ENCODE measurements around the gene GLRA2.

GLRA2 gene

DNA sequence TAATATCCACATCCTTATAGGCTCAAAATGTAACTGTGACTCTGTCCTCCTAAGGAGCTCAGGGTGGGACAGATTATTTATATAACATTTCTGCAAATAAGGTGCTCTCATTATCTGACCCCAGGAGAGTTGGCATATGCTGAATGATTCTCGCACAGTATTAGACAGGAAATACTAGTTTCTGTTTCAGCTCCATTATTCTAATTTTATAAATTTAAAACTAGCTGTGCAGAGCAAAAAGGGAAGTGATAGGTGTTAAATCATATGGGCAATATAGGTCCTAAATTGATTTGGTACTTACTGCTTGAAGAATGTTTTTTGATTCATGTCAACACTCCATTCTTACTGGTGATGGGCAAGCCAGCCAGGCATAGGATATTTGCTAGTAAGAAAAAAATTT lies 141.5 kb downstream of the GLRA2 start:
- H3K4me3 ChIP-seq (replicated peaks; ENCODE audit: insufficient read depth, low read length) = no peak overlapping the region
- TF ChIP-seq, protein P1, sequence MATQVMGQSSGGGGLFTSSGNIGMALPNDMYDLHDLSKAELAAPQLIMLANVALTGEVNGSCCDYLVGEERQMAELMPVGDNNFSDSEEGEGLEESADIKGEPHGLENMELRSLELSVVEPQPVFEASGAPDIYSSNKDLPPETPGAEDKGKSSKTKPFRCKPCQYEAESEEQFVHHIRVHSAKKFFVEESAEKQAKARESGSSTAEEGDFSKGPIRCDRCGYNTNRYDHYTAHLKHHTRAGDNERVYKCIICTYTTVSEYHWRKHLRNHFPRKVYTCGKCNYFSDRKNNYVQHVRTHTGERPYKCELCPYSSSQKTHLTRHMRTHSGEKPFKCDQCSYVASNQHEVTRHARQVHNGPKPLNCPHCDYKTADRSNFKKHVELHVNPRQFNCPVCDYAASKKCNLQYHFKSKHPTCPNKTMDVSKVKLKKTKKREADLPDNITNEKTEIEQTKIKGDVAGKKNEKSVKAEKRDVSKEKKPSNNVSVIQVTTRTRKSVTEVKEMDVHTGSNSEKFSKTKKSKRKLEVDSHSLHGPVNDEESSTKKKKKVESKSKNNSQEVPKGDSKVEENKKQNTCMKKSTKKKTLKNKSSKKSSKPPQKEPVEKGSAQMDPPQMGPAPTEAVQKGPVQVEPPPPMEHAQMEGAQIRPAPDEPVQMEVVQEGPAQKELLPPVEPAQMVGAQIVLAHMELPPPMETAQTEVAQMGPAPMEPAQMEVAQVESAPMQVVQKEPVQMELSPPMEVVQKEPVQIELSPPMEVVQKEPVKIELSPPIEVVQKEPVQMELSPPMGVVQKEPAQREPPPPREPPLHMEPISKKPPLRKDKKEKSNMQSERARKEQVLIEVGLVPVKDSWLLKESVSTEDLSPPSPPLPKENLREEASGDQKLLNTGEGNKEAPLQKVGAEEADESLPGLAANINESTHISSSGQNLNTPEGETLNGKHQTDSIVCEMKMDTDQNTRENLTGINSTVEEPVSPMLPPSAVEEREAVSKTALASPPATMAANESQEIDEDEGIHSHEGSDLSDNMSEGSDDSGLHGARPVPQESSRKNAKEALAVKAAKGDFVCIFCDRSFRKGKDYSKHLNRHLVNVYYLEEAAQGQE (IDR thresholded peaks at IDR 0.05; ENCODE audit: insufficient replicate concordance, low read depth) = no peak
- TF ChIP-seq GABPA (IDR thresholded peaks at IDR 0.05; ENCODE audit: low read depth) = no peak
- TF ChIP-seq, protein P2, sequence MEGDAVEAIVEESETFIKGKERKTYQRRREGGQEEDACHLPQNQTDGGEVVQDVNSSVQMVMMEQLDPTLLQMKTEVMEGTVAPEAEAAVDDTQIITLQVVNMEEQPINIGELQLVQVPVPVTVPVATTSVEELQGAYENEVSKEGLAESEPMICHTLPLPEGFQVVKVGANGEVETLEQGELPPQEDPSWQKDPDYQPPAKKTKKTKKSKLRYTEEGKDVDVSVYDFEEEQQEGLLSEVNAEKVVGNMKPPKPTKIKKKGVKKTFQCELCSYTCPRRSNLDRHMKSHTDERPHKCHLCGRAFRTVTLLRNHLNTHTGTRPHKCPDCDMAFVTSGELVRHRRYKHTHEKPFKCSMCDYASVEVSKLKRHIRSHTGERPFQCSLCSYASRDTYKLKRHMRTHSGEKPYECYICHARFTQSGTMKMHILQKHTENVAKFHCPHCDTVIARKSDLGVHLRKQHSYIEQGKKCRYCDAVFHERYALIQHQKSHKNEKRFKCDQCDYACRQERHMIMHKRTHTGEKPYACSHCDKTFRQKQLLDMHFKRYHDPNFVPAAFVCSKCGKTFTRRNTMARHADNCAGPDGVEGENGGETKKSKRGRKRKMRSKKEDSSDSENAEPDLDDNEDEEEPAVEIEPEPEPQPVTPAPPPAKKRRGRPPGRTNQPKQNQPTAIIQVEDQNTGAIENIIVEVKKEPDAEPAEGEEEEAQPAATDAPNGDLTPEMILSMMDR (IDR thresholded peaks at IDR 0.05; ENCODE audit: insufficient read depth, low read length) = no peak
- no peak for TF ChIP-seq SPI1 (IDR thresholded peaks at IDR 0.05; ENCODE audit: borderline replicate concordance, low read depth)
- TF ChIP-seq POLR2AphosphoS5 (IDR thresholded peaks at IDR 0.05; ENCODE audit: low read depth) = no peak
- no peak overlapping the region for H3K27ac ChIP-seq (replicated peaks)
- H3K27me3 ChIP-seq (ENCODE audit: insufficient read depth, poor library complexity, severe bottlenecking) = no peaks in the 10 kb centered on the region
- DNase-seq (ENCODE audit: low read depth in 1 of 2, low spot score in 1 of 2) = no peak

DNA sequence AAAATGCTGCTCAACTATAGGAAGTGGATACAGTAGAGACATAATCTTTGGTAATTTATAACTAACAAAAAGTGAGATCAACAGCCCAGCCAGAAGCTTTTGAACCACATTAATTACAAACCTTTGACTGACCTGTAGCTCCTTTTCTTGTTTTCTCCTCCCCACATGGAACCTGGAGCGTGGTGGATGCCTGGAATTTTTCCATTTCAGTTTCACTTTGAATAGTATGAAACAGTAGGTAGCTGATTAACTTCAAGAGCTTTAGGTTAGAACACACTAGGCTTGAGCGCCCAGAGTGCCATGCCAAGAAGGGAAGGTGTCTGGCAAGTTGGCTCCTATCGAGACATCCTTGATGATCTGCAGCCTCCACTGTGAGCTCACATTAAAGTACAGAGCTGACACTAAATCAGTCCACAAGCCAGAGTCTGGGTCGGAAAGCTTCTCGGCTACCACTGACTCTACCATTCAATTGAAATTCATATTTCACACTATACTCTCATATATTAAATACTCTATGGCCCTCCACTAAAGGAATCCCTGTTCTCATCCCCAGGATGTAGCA lies 143.4 kb downstream of the GLRA2 start:
- Histone ChIP-seq H3K4me3 (replicated peaks; ENCODE audit: insufficient read depth, low read length) (no peak overlapping the region), H3K27ac (replicated peaks) (no peak overlapping the region), H3K27me3 (ENCODE audit: insufficient read depth, poor library complexity, severe bottlenecking) (no peaks in the 10 kb centered on the region)
- TF ChIP-seq, protein P1 (IDR thresholded peaks at IDR 0.05; ENCODE audit: insufficient replicate concordance, low read depth) = no peak
- TF ChIP-seq, protein P2 (IDR thresholded peaks at IDR 0.05; ENCODE audit: insufficient read depth, low read length) = no peak
- TF ChIP-seq SPI1 (IDR thresholded peaks at IDR 0.05; ENCODE audit: borderline replicate concordance, low read depth) (no peak), GABPA (IDR thresholded peaks at IDR 0.05; ENCODE audit: low read depth) (no peak), POLR2AphosphoS5 (IDR thresholded peaks at IDR 0.05; ENCODE audit: low read depth) (no peak)
- DNase-seq (ENCODE audit: low read depth in 1 of 2, low spot score in 1 of 2) = no peak

DNA sequence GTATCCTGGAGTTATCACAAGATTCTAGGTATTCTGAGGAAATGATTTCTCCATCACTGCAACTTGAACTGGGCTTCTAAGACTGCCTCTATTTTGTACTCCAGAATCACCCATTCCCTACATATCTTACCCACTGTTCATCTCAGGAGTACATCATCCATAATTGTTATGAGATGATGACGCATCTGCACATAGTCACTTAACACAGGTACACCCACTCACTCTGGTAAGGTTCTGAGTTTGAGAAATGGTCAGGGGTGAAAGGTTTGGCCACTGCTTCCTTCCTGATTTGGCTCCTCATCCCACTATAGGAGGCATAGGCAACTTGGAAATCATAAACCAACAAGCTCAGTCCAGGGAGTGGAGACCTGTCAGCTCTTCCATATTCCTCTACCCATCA lies 143.9 kb downstream of the GLRA2 start:
- DNase-seq (ENCODE audit: low read depth in 1 of 2, low spot score in 1 of 2) = no peak
- no peaks in the 10 kb centered on the region for H3K27me3 ChIP-seq (ENCODE audit: insufficient read depth, poor library complexity, severe bottlenecking)
- no peak overlapping the region for H3K27ac ChIP-seq (replicated peaks)
- no peak for TF ChIP-seq GABPA (IDR thresholded peaks at IDR 0.05; ENCODE audit: low read depth)
- no peak for TF ChIP-seq POLR2AphosphoS5 (IDR thresholded peaks at IDR 0.05; ENCODE audit: low read depth)
- no peak for TF ChIP-seq SPI1 (IDR thresholded peaks at IDR 0.05; ENCODE audit: borderline replicate concordance, low read depth)
- TF ChIP-seq, protein P2 (IDR thresholded peaks at IDR 0.05; ENCODE audit: insufficient read depth, low read length) = no peak
- no peak overlapping the region for H3K4me3 ChIP-seq (replicated peaks; ENCODE audit: insufficient read depth, low read length)

DNA sequence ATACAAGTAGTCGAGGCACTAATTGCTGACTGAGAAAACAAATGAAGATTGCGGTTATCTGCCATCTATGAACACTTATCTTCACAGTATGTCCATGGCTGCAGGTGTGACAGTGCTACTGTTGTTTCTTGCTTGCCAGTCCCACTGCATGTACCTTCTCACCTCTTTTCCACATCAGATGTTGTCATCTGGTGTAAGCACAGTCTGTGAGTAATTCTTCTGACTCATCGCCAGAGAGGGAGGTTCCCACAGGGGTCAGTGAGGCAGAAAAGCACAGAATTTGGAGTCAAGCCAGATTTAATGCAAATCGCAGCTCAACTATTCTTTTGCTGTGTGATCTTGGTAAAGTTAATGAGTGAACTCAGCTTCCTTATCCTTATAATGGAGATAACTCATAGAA lies 144.4 kb downstream of the GLRA2 start:
- TF ChIP-seq, protein P2 (IDR thresholded peaks at IDR 0.05; ENCODE audit: insufficient read depth, low read length) = no peak
- no peak for TF ChIP-seq GABPA (IDR thresholded peaks at IDR 0.05; ENCODE audit: low read depth)
- no peak for TF ChIP-seq POLR2AphosphoS5 (IDR thresholded peaks at IDR 0.05; ENCODE audit: low read depth)
- TF ChIP-seq, protein P1 (IDR thresholded peaks at IDR 0.05; ENCODE audit: insufficient replicate concordance, low read depth) = no peak
- TF ChIP-seq SPI1 (IDR thresholded peaks at IDR 0.05; ENCODE audit: borderline replicate concordance, low read depth) = no peak
- Histone ChIP-seq H3K27me3 (ENCODE audit: insufficient read depth, poor library complexity, severe bottlenecking) (no peaks in the 10 kb centered on the region), H3K4me3 (replicated peaks; ENCODE audit: insufficient read depth, low read length) (no peak overlapping the region), H3K27ac (replicated peaks) (no peak overlapping the region)
- no peak for DNase-seq (ENCODE audit: low read depth in 1 of 2, low spot score in 1 of 2)

Measured in HL-60 (cell line).